A673 (cell line): ENCODE measurements around the gene ATP7B.

ENCODE experiments used
- CTCF ChIP-seq: fragments of 300-800, 200-600 bp; sonication (generic); conservative IDR thresholded peaks from 2 replicates; pipeline ENCODE4 v1.5.1; 2017; ENCODE audit warnings: low read depth, mild to moderate bottlenecking, antibody characterized with exemption, low read length, moderate library complexity, mixed read lengths
- EZH2 ChIP-seq: fragments of 200-600 bp; sonication (generic); IDR thresholded peaks from 2 replicates; pipeline ENCODE4 v1.6.1; 2017; ENCODE audit warnings: borderline replicate concordance, low read depth, mild to moderate bottlenecking, mixed read lengths, antibody characterized with exemption, low read length; ENCODE audit not compliant: poor library complexity, severe bottlenecking

- TF ChIP-seq CTCF (no peak), EZH2 (no peak)
Measured at GRCh38 chr13:52005841-52006522, 5.3 kb downstream of the ATP7B start.
